ENCODE measurements around the gene ROCK2.

Gene ROCK2

GRCh38 chr2:11163439-11164317 is 180.8 kb downstream of the ROCK2 start:
- TF ChIP-seq CTCF (IDR thresholded peaks at IDR 0.05; ENCODE audit: borderline replicate concordance, control extremely low read depth, extremely low read depth, insufficient read depth, missing control alignments): no peak
- in situ Hi-C loops (cut with MboI; ENCODE audit: low sequenced_read_pairs, unreplicated experiment): no loop called here
- DNase-seq (ENCODE audit: low spot score): no peak

DNA sequence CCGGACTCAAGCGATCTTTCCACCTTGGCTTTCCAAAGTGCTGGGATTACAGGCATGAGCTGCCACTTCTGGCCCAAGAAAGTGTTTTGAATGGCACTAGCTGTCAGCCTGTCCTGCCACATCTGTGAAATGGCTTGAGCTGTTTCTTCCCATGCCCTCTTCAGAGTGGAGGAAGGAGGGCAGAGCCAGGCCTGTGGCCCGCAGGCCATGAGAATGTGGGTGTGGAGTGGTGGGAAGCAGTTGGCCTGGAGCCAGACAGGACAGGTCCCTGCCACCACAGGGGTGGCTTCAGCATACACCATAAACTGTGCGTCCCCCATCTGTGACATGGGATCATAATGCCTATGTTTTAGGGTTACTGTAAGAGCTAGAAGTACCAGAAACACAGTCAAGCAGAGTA is 182.7 kb downstream of the ROCK2 start:
- no peak for TF ChIP-seq CTCF (IDR thresholded peaks at IDR 0.05; ENCODE audit: borderline replicate concordance, control extremely low read depth, extremely low read depth, insufficient read depth, missing control alignments)
- in situ Hi-C loops (cut with MboI; ENCODE audit: low sequenced_read_pairs, unreplicated experiment): no loop called here
- no peak for DNase-seq (ENCODE audit: low spot score)

DNA sequence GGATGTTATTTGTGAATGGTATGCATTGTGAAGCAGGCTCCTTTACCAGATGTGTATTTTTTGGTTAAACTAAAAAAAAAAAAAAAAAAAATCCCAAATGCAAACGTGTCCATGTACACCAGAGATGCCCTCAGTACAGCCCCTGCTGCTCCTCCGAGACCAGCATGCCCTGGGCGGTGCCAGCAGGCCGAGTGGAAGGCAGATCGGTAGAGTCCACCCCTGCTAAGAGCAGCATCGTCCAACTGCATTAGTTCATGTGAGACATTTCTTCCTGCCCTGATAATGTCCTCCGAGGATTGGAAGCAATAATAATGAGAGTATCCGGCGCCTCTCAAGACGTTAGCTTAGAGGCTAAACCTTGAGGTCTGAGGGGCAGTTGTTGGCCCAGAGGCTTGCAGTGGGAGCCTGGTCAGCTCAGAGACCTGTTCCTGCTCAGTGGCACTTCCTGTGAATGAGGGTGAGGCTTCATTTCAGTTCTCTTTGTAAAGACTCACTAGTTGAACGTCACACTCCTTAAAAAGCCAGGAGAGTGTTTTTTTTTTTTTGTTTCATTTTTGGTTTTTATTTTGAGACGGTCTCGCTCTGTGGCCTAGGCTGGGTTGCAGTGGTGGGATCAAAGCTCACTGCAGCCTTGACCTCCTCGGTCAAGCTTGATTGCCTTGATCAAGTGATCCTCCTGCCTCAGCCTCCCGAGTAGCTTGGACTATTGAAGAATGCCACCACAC is 183.5 kb downstream of the ROCK2 start:
- no peak for TF ChIP-seq CTCF (IDR thresholded peaks at IDR 0.05; ENCODE audit: borderline replicate concordance, control extremely low read depth, extremely low read depth, insufficient read depth, missing control alignments)
- peak; percentile 65 for DNase-seq (ENCODE audit: low spot score)
- in situ Hi-C loops (cut with MboI; ENCODE audit: low sequenced_read_pairs, unreplicated experiment): no loop called here

DNA sequence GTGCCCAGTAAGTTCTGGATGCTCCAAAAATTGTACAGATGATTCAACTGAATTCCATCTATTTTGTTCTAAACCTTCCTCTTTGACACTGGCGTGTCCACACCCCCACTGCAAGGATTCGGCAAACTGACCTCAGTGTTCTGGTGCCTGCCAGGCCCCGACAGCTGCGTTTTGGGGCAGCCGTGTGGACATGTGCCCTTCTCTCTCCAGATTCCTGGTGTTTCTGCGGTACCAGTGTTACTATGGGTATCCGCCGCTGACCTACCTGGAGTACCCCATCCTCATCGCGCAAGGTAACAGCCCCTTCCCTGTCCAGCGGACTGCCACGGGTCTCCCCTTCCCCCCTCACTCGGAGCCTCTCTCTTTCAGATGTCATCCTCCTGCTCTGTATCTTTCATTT is 184.2 kb downstream of the ROCK2 start:
- in situ Hi-C loops (cut with MboI; ENCODE audit: low sequenced_read_pairs, unreplicated experiment): no loop called here
- TF ChIP-seq CTCF (IDR thresholded peaks at IDR 0.05; ENCODE audit: borderline replicate concordance, control extremely low read depth, extremely low read depth, insufficient read depth, missing control alignments): no peak
- no peak for DNase-seq (ENCODE audit: low spot score)

DNA sequence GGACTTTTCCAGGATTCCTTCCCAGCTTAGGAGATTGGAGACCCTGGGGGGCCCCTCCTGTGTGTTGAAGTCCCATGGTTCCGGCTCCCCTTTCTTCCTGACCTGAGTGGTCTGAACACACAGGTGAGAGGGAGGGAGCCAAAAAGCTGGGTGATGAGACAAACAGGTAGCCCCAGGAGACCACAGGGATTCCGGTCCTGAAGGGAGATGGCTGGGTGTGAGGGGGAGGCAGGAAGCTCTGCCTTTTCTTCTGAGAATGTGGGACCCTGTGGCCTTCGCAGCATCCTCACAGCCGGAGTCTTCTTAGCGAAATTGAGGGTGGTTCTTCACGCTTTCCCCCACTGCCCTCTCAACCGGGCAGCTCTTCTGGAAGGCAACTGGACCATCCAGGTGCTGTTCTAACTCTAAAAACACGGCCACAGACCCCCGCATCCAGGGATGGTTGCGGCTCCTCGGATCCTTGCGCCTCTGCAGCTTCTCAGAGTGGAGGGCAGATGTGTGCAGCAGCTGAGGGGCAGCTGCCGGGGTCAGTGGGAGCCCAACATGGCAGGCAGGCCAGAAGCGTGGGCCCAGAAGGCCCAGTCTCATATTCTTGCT is 184.8 kb downstream of the ROCK2 start:
- no peak for TF ChIP-seq CTCF (IDR thresholded peaks at IDR 0.05; ENCODE audit: borderline replicate concordance, control extremely low read depth, extremely low read depth, insufficient read depth, missing control alignments)
- in situ Hi-C loops (cut with MboI; ENCODE audit: low sequenced_read_pairs, unreplicated experiment): no loop called here
- DNase-seq (ENCODE audit: low spot score): no peak

- no peak for DNase-seq (ENCODE audit: low spot score)
- TF ChIP-seq CTCF (IDR thresholded peaks at IDR 0.05; ENCODE audit: borderline replicate concordance, control extremely low read depth, extremely low read depth, insufficient read depth, missing control alignments): no peak
- in situ Hi-C loops (cut with MboI; ENCODE audit: low sequenced_read_pairs, unreplicated experiment): no loop called here
Measured at GRCh38 chr2:11158916-11159573, 185.4 kb downstream of the ROCK2 start.

Data from GM13976 (cell line).